IPS-20b (cell line): Measurements from ENCODE around the gene SF3B2.
"Not testable (repeated sequence)": the region's sequence is repeated elsewhere in the genome, so short reads cannot be mapped to it uniquely, and the experiment has no call there.

Source experiments
- H3K27ac ChIP-seq: one replicate; pipeline ENCODE4 v1.5.1; 2013; ENCODE audit warnings: low read length
- H3K27me3 ChIP-seq: 2 replicates; pipeline ENCODE4 v1.6.1; 2013; ENCODE audit warnings: mild to moderate bottlenecking, low read length, inconsistent platforms; ENCODE audit not compliant: insufficient read depth
- H3K36me3 ChIP-seq: 2 replicates; pipeline ENCODE4 v1.6.1; 2013; ENCODE audit warnings: low read depth, mild to moderate bottlenecking, inconsistent platforms, low read length, moderate library complexity; ENCODE audit not compliant: insufficient read depth
- H3K4me1 ChIP-seq: 2 replicates; pipeline ENCODE4 v1.6.1; 2013; ENCODE audit warnings: mild to moderate bottlenecking, control low read depth, inconsistent platforms, low read length, moderate library complexity; ENCODE audit not compliant: insufficient read depth
- H3K4me3 ChIP-seq: 2 replicates; pipeline ENCODE4 v1.5.1; 2013; ENCODE audit warnings: mild to moderate bottlenecking, low read length, inconsistent platforms
- H3K9ac ChIP-seq: 2 replicates; pipeline ENCODE4 v1.6.1; 2013; ENCODE audit warnings: low read depth, mild to moderate bottlenecking, inconsistent platforms, low read length, moderate library complexity
- H3K9me3 ChIP-seq: 2 replicates; pipeline ENCODE4 v1.6.1; 2013; ENCODE audit warnings: mild to moderate bottlenecking, low read depth, low read length, inconsistent platforms; ENCODE audit not compliant: insufficient read depth

Gene SF3B2

GRCh38 chr11:66107600-66108510 lies 55.7 kb downstream of the SF3B2 start:
- no peak overlapping the region for H3K27ac ChIP-seq
- H3K4me1 ChIP-seq: peaks cover 26% of the 10 kb centered on the region
- H3K27me3 ChIP-seq: no peaks in the 10 kb centered on the region
- H3K9me3 ChIP-seq: no peaks in the 10 kb centered on the region
- H3K9ac ChIP-seq: no peak overlapping the region
- H3K4me3 ChIP-seq: no peak overlapping the region
- no peaks in the 10 kb centered on the region for H3K36me3 ChIP-seq

GRCh38 chr11:66109294-66109693 lies 57.1 kb downstream of the SF3B2 start:
- H3K27ac ChIP-seq: no peak overlapping the region
- no peaks in the 10 kb centered on the region for H3K36me3 ChIP-seq
- no peak overlapping the region for H3K4me3 ChIP-seq
- peaks cover 36% of the 10 kb centered on the region for H3K4me1 ChIP-seq
- H3K9me3 ChIP-seq: no peaks in the 10 kb centered on the region
- H3K9ac ChIP-seq: no peak overlapping the region
- H3K27me3 ChIP-seq: no peaks in the 10 kb centered on the region

GRCh38 chr11:66111158-66111557 lies 59.0 kb downstream of the SF3B2 start:
- no peaks in the 10 kb centered on the region for H3K36me3 ChIP-seq
- H3K4me1 ChIP-seq: peaks cover 41% of the 10 kb centered on the region
- no peaks in the 10 kb centered on the region for H3K9me3 ChIP-seq
- H3K4me3 ChIP-seq: no peak overlapping the region
- no peak overlapping the region for H3K9ac ChIP-seq
- no peak overlapping the region for H3K27ac ChIP-seq
- H3K27me3 ChIP-seq: no peaks in the 10 kb centered on the region

DNA sequence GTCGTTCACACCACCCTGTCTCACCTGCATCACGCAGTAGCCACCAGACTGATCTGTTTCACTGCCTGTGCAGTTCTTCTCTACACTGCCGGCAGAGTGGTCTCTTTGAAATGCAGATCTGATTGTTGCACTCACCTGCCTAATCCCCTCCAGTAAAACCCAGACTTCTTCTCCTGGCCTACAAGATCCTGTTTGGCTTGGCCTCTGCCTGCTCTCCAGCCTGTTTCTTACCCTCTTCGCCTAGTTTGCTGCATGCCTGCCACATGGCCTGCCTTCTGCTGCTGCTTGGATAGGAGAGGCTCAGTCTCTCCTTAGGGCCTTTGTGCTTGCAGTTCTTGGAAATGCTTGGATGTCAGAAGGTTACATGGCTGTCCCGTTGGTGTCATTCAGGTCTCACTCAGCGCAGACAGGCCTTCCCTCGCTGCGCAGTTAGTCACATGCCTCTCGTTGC lies 59.9 kb downstream of the SF3B2 start:
- Histone ChIP-seq H3K4me3 (no peak overlapping the region), H3K9ac (no peak overlapping the region), H3K9me3 (no peaks in the 10 kb centered on the region), H3K36me3 (no peaks in the 10 kb centered on the region), H3K27ac (no peak overlapping the region), H3K27me3 (no peaks in the 10 kb centered on the region), H3K4me1 (peaks cover 38% of the 10 kb centered on the region)

DNA sequence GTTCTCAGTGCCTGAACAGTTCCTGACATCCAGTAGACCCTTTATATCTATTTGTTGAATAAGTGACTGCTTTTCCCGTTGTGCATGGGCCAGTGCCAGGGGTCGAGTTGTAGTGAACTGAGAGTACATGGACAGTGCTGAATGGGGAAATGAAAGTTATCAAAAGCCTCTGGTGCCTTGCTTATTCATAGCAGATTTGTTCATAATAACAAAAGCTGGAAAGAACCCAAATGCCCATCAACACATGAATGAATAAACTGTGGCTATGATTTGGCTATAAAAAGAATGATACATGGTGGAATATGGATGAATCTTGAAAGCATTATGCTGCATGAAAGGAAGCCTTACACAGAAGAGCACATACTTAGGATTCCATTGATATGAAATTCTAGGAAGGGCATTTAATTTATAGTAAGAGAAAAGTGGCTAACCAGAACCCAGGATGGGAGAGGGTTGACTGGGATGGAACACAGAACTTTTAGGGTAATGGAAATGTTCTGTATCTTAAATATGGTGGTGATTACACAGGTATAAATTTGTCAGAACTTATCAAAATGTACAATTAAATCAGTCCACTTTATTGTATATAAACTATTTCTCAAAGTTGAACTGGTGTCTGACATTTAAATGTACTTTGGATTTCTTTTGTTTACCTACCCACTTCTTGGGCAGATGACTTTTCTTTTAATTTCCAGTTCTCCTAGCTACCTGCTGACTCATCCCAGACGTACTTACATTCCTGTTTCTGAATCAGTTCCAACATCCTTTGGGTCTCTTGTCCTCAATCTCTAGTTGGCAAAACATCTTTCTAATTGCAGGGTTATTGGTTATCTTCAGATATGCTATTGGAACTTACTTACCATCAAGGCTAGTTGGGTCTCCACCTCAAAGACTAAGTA lies 60.7 kb downstream of the SF3B2 start:
- Histone ChIP-seq H3K9ac (no peak overlapping the region), H3K27me3 (no peaks in the 10 kb centered on the region), H3K36me3 (no peaks in the 10 kb centered on the region), H3K27ac (no peak overlapping the region), H3K4me3 (no peak overlapping the region), H3K4me1 (peaks cover 31% of the 10 kb centered on the region), H3K9me3 (no peaks in the 10 kb centered on the region)

- peaks cover 40% of the 10 kb centered on the region for H3K4me1 ChIP-seq
- H3K27ac ChIP-seq, H3K4me3 ChIP-seq, H3K9me3 ChIP-seq, H3K36me3 ChIP-seq, H3K9ac ChIP-seq, H3K27me3 ChIP-seq: not testable (repeated sequence)
Observed at GRCh38 chr11:66114957-66115356, 62.8 kb downstream of the SF3B2 start.

GRCh38 chr11:66115638-66116301 lies 63.6 kb downstream of the SF3B2 start:
- Histone ChIP-seq H3K4me1 (peaks cover 40% of the 10 kb centered on the region), H3K9me3 (no peaks in the 10 kb centered on the region), H3K27me3 (no peaks in the 10 kb centered on the region), H3K36me3 (no peaks in the 10 kb centered on the region), H3K27ac (no peak overlapping the region), H3K9ac (no peak overlapping the region), H3K4me3 (no peak overlapping the region)

- Histone ChIP-seq H3K4me1 (peaks cover 39% of the 10 kb centered on the region), H3K27me3 (no peaks in the 10 kb centered on the region), H3K9ac (no peak overlapping the region), H3K9me3 (no peaks in the 10 kb centered on the region), H3K4me3 (no peak overlapping the region), H3K36me3 (no peaks in the 10 kb centered on the region), H3K27ac (no peak overlapping the region)
Observed at GRCh38 chr11:66116576-66117361, 64.6 kb downstream of the SF3B2 start.

GRCh38 chr11:66118847-66119246 lies 66.7 kb downstream of the SF3B2 start:
- Histone ChIP-seq H3K36me3 (no peaks in the 10 kb centered on the region), H3K4me1 (peaks cover 18% of the 10 kb centered on the region), H3K9me3 (no peaks in the 10 kb centered on the region), H3K27me3 (no peaks in the 10 kb centered on the region), H3K27ac (no peak overlapping the region), H3K9ac (no peak overlapping the region), H3K4me3 (no peak overlapping the region)
